Thyroid gland (tissue), 4 donors: ENCODE results near the gene REPIN1. TPM values are rescaled to one million over a fixed set of nuclear protein-coding genes. Genes with fewer than 3 reads are reported as not detected.

ENCODE experiments used
- DNase-seq, 2 donors: peaks; one replicate each; pipeline ENCODE4 v3.0.0-alpha.2; 2019
- H3K27ac ChIP-seq, 3 donors: fragments of 200-600 bp; sonication (generic); 1 replicate in 2 of 3; 2 replicates in 1 of 3; pipeline ENCODE4 v1.5.1; 2016 to 2019; ENCODE audit warnings: mild to moderate bottlenecking in 1 of 3, moderate library complexity in 1 of 3
- H3K27me3 ChIP-seq: fragments of 200-600 bp; sonication (generic); one replicate; pipeline ENCODE4 v1.5.1; 2019
- H3K36me3 ChIP-seq, 2 donors: fragments of 200-600 bp; sonication (generic); one replicate each; pipeline ENCODE4 v1.5.1; 2016 to 2019
- H3K4me1 ChIP-seq, 2 donors: fragments of 200-600 bp; sonication (generic); one replicate each; pipeline ENCODE4 v1.5.1; 2017 to 2019
- H3K4me3 ChIP-seq, 3 donors: fragments of 200-600 bp; sonication (generic); replicated peaks in 1 of 3; 1 replicate in 2 of 3; 2 replicates in 1 of 3; pipeline ENCODE4 v1.5.1; 2016; ENCODE audit warnings: mild to moderate bottlenecking in 1 of 3
- H3K9me3 ChIP-seq: fragments of 200-600 bp; sonication (generic); one replicate; pipeline ENCODE4 v1.5.1; 2017
- POLR2A ChIP-seq, 2 donors: fragments of 450-650 bp; IDR thresholded peaks; one replicate each; pipeline ENCODE4 v1.6.1; 2017; ENCODE audit warnings: antibody characterized with exemption in 2 of 2, mild to moderate bottlenecking in 2 of 2, moderate library complexity in 1 of 2
- WGBS, 2 donors: methylation state at CpG; one replicate each; pipeline ENCODE4 v1.1.5; 2017; 5-methylcytosine and 5-hydroxymethylcytosine counted together
- intact Hi-C: fragments of 100-400 bp; cut with DNase I; formaldehyde crosslinking; loops from one replicate; pipeline ENCODE4 v1.15.1; 2023
- total RNA-seq, 4 donors: library from RNA; depleted of rRNA; stranded (reverse); fragments of >200 nt; gene quantifications; one replicate each; pipeline ENCODE4 v1.2.3, GENCODE V29; 2016
- TF ChIP-seq, protein P1 (sequence below), 6 experiments: fragments of 200-600 bp in 3 of 6; fragments of 450-650 bp in 3 of 6; sonication (generic) in 3 of 6; IDR thresholded peaks; one replicate each; pipeline ENCODE4 v1.5.1; 2016 to 2019; ENCODE audit warnings: antibody characterized with exemption in 6 of 6, mild to moderate bottlenecking in 2 of 6, inconsistent platforms in 1 of 6, moderate library complexity in 1 of 6

Gene REPIN1
- total RNA-seq, 4 donors from 2014 or later: 71.9 to 144 (median 123) TPM

DNA sequence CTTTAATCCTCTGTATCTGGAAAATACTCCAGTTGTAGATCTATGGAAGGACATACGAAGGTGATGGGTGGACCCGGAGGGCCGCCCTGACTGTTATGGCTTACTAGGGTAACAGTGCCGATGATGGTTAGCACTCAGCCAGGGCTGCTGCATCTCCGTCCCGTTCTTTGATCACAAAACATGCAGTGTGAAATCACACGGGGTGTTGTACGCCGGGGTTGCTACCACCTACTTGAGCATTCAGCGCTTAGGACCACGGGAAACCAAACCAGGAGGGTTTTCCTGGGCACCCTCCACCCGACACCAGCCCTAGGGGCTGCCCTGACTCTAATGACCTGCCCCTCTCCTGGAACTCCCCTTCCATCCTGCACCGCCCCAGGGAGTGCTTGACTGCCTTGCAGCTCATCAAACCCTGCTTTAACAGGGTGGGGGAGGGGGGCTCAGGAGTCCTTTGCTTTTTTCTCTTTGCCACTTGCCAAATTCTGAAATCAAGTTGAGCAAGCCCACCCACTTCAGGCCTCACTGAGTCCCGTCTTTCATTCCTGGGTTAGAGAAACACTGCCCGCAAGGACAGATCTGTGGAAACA is 30.9 kb downstream of the REPIN1 start:
- 81 to 86% methylated on average over 15 of the region's 15 CpGs for WGBS, 2 donors
- Histone ChIP-seq H3K27ac (no peak overlapping the region), H3K4me3 (no peak overlapping the region), H3K4me1 (peaks cover 5 to 21% of the 10 kb centered on the region in 2 donors), H3K9me3 (no peaks in the 10 kb centered on the region), H3K36me3 (peaks cover 5 to 6% of the 10 kb centered on the region in 2 donors), H3K27me3 (no peaks in the 10 kb centered on the region)
- no peak for DNase-seq
- intact Hi-C loops: no loop called here
- TF ChIP-seq, protein P1, sequence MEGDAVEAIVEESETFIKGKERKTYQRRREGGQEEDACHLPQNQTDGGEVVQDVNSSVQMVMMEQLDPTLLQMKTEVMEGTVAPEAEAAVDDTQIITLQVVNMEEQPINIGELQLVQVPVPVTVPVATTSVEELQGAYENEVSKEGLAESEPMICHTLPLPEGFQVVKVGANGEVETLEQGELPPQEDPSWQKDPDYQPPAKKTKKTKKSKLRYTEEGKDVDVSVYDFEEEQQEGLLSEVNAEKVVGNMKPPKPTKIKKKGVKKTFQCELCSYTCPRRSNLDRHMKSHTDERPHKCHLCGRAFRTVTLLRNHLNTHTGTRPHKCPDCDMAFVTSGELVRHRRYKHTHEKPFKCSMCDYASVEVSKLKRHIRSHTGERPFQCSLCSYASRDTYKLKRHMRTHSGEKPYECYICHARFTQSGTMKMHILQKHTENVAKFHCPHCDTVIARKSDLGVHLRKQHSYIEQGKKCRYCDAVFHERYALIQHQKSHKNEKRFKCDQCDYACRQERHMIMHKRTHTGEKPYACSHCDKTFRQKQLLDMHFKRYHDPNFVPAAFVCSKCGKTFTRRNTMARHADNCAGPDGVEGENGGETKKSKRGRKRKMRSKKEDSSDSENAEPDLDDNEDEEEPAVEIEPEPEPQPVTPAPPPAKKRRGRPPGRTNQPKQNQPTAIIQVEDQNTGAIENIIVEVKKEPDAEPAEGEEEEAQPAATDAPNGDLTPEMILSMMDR (IDR thresholded peaks at IDR 0.05): no peak
- no peak for TF ChIP-seq POLR2A (IDR thresholded peaks at IDR 0.05)

DNA sequence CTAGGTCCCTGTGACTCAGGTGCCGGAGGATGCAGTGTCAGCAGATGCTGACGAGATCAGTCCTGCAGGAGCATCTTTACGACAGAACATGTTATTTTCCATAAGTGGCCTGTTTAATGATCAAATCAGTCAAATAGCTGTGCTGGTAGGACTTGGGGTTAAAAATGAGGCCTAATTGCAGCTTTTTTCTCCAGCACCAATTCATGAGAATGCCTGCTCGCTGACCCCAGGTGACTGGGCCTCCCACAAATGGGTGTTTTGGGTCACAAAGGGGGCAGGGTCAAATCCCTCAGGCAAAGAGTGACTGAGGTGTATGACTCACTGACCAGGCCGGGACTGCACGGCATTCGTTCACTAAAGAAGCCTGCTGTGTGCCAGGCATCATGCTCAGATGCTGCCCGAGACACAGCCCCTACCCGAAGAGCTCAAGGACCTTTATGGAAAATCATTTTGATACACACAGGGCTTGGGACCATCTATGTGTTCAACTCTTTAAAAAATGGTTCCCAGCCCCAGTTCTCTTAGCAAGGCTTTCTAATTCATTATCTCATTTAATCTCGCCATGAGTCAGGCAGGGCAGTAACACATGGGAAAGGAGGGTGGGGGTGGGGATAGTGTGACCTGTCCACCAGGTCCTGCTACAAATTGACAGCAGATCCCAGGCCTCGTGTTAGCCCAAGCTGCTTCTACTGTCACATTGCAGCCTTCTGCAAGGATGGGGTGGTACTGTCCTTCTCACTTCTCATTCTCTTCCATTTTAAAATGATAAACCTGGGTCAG is 31.6 kb downstream of the REPIN1 start:
- WGBS, 2 donors: 78 to 79% methylated on average over 11 of the region's 11 CpGs
- H3K9me3 ChIP-seq: no peaks in the 10 kb centered on the region
- no peak for TF ChIP-seq POLR2A (IDR thresholded peaks at IDR 0.05)
- TF ChIP-seq, protein P1 (IDR thresholded peaks at IDR 0.05): no peak
- H3K27me3 ChIP-seq: no peaks in the 10 kb centered on the region
- H3K4me1 ChIP-seq: peaks cover 6 to 23% of the 10 kb centered on the region in 2 donors
- H3K27ac ChIP-seq: no peak overlapping the region
- H3K36me3 ChIP-seq: peaks cover 5 to 6% of the 10 kb centered on the region in 2 donors
- intact Hi-C loops: no loop called here
- H3K4me3 ChIP-seq: no peak overlapping the region
- no peak for DNase-seq

DNA sequence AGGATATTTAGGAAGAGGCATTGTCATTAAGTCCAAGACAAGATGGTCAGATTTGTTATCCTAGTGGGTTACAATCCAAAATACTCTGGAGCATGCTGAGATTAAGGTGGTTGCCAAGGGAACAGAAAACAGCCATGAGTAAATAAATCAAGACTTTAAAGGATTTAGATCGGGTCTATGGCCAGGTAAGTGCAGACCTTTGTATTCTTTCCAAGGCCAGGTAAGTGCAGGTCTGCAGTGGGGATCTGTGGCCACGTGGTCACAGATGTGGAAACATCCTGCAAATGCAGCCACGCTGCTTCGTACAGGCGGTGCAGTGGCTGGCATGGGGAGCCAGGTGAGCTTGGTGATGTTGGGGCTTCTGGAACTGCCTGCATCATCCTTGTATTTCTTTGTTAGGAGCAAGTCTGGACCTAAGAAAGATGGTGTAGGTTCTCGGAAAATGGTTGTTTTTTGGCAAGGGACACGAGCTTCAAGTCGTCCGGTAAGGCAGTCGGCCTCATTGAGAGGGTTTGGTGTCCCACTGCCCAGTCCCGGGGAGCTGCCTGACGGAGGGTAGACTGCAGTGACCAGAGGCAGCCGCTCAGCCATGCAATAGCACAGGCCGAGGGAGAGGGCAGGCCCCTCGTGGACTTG is 32.3 kb downstream of the REPIN1 start:
- Histone ChIP-seq H3K4me1 (peaks cover 8 to 25% of the 10 kb centered on the region in 2 donors), H3K9me3 (no peaks in the 10 kb centered on the region), H3K36me3 (peaks cover 5 to 6% of the 10 kb centered on the region in 2 donors), H3K27me3 (no peaks in the 10 kb centered on the region), H3K27ac (no peak overlapping the region), H3K4me3 (no peak overlapping the region)
- no peak for DNase-seq
- intact Hi-C loops: no loop called here
- no peak for TF ChIP-seq POLR2A (IDR thresholded peaks at IDR 0.05)
- TF ChIP-seq, protein P1 (IDR thresholded peaks at IDR 0.05): no peak
- 59 to 66% methylated on average over 15 of the region's 15 CpGs for WGBS, 2 donors

DNA sequence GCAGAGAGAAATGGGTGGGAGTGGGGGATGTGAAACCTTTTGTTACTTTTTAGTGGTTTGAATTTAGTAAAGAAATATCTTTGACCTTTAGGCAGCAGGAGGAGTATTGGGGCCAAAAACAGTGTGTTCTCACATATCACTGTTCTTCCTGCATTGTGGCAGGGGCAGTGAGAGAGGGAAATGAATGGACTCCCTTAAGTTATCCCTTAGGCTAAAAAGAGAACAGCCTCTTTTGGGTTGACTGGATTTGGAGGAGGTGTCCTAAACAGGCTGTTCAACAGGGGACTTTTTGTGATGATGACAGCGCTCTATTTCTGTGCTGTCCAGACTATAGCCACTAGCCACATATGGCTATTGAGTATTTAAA is 32.8 kb downstream of the REPIN1 start:
- intact Hi-C loops: no loop called here
- Histone ChIP-seq H3K36me3 (peaks cover 4 to 6% of the 10 kb centered on the region in 2 donors), H3K9me3 (no peaks in the 10 kb centered on the region), H3K4me1 (peaks cover 13 to 30% of the 10 kb centered on the region in 2 donors), H3K4me3 (no peak overlapping the region), H3K27ac (no peak overlapping the region), H3K27me3 (no peaks in the 10 kb centered on the region)
- no peak for DNase-seq
- 92 to 96% methylated on average over 1 of the region's 1 CpG for WGBS, 2 donors
- TF ChIP-seq, protein P1 (IDR thresholded peaks at IDR 0.05): no peak
- no peak for TF ChIP-seq POLR2A (IDR thresholded peaks at IDR 0.05)
